HG03097 (cell line): ENCODE data around the gene ADNP.

Experiments
- ATAC-seq: cut with Tn5 transposase; IDR thresholded peaks from one replicate; pipeline ENCODE4 v1.9.1; 2021; ENCODE audit not compliant: unreplicated experiment, low FRiP score

The ADNP gene

DNA sequence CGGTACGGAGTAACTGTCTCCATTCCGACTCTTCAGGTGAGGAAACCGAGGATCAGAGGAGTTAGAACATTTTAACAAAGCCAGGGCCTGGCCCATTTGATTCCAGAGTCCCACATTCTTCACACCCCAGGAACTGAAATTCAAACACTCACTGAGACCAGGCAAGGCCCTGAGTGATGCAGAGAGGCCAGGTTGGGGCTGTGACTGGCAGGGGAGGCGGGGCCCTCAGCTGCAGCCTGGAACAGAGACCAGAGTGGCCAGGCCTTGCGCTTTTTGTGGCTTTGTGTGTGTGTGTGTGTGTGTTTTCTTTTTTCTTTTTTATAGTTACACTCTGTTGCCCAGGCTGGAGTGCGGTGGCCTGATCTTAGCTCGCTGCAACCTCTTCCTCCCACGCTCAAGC lies 79.2 kb downstream of the ADNP start:
- no peak for ATAC-seq

DNA sequence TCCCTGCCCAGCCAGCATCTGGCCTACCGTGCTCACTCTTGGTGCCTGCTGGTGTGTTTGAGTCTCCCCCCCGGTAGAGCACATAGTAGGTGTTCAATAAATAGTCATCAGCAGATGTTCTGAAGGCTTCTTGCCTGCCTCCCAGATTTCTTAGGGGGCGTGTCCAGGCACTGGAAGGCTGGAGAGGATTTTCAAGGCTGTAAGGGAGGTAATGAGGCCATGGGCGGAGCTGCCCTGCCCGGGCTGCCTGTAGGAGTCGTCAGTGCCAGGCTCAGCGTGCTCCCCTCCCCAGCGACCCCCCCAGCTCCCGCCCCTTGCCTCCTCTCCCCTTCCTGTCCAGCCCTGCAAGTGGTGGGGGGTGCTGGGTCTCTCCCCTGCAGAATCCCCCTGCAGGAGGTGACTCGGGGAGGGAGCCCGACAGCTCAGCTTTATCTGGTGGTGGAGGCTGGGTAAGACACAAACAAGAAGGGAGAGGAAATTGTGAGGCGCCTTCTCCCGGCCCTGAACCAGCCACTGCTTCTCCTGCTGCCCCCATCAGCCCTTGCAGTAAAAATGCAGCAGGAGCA lies 80.4 kb downstream of the ADNP start:
- no peak for ATAC-seq

DNA sequence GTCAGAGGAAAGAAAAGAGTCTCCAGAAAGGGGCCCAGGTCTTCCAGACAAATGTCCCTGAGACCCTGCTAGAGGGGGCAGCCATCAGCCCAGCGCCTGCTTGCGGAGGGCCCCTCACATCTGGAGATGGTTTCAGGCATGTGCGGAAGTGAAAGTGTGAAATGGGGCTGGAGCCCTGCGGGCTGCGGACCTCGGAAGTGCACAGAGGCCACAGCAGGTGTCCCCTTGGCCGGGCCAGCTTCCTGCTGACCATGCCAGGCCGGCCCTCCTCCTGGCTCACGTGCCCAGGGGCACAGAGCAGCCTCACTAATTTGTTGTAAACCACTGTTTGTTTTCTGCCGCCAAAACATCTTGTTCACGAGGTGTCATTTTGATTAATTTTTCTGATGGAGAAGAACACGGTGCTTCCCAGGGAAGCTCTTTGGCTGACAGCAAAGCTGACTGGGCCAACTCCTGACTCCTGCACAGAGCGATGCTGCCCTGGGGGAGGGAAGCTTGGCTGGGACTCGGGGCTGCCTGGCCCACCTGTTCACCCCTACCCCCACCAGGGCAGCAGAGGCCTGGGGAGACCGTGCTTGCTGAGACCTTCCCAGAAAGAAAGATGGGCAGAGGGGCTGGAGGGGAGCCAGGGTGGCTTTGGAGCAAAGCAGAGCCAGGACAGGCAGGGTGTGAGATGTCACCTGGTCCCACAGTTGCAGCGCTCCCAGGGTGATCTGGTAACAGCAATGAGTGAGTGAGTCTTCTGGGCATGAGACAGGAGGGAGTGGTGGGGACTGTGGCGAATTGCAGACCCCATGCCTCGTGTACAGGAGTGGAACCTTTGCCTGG lies 82.2 kb downstream of the ADNP start:
- no peak for ATAC-seq

DNA sequence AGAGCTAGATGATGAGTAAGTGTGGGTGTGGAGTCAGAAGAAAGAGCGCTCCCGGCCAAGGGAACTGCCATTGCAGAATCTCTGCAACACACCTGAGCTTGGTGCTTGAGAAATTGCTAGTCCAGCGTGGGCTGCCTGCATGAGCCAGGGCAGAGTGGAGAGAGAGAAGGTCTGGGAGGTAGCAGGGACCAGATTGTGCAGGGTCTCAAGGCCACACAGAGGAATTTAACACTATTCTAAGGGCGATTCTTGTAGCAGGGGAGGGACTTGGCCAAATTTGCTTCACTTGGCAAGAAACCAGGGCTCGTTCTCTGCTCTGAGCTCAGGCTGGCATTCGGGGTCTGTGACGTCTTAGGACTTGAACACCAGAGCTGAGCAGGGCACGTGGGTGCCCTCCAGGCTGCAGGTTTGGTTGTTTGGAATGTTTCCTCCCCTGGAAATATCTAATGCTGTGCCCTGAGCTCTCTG lies 82.9 kb downstream of the ADNP start:
- no peak for ATAC-seq

DNA sequence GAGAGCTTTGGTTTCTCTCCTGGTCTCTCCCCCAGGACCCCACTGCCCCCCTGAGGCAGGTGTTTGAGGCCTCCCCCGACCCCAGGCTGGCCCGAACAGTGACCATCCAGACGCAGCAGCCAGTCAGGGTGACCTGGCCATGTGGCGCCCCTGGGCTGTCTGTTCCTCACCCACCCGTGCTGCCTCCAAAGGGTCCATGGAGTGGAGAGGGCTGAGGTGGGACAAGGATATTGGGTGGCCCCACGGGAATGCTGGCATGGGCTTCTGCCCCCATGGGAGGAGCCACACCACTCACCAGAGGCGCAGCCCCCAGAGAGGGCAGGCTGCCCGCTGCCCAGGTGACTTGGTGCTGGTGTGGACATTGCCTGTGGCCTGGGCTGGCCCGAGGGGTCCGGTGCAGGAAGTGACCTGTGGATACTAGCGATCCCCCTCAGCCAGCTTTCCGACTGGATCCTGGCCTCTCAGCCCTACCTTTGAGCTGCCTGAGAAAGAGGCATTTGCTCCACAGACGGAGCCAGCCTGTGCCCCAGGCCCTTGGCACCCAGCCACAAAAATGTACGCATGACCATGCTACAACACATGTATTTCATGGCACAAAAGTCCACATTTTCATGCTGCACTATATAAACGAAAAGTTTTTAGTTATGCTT lies 85.5 kb downstream of the ADNP start:
- ATAC-seq, result no peak

DNA sequence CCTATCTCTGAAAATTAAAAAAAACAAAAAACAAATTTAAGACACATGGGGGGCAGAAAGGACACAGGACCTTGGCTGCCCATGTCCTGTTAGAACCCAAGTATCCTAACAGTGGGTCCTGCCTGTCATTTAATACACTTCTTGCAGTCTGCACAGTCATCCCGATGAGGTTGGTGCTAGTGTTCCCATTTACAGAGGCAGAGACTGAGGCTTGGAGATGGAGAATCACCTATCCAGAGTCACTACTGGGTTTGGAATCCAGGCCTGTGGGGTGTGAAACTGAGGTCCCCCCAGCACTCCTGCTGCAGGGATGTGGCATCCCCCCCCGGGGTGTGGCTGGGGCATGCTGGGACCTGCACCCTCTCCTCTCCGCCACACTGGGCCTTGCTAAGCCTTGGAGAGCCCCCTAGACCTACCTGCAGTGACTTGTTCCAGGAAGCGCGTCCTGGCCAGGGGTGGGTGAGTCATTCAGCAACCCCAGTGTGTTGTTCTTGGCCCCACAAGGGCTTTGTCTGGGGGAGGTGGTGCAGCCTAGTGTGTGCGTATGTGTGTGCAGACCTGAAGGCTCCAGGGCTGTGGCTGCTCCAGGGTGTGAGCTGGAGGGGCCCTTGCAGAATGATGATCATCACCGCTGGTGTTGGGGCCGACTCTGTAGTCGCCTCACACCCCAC lies 86.7 kb downstream of the ADNP start:
- ATAC-seq, result peak; percentile 68

DNA sequence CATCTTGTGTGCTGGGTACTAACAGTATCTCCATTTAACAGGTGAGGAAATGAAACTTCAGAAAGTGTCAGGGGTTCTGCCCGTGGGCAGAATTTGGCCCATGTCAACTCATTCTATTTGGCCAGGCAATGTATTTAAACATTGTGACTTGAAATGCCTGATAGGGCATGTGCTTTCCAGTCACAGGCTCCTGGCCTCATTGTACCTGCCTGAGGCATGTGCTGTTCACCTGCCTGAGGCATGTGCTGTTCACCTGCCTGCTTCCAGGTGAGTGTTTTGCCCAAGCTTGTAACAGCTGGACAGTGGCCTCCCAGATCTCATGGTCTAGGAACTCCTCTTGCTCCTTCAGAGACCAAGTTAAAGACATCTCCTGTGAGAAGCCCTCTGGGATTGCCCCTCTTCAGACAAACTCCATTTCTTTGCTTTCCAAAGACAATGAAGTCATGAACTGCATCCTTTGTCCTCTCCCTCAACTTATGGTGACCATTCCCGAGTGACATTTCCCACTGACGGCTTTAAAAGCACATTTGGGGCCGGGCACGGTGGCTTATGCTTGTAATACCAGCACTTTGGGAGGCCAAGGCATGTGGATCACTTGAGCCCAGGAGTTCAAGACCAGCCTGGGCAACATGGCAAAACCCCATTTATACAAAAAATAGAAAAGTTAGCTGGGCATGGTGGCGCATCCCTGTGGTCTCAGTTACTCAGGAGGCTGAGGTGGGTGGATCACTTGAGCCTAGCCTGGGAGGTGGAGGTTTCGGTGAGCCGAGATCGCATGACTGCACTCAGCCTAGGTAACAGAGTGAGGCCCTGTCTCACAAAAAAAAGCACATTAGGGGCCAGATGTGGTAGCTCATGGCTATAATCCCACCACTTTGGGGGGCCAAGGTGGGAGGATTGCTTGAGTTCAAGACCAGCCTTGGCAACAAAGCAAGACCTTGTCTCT lies 87.6 kb downstream of the ADNP start:
- ATAC-seq, result no peak

- ATAC-seq, result no peak
These were observed 88.4 kb downstream of the ADNP start for GRCh38 chr20:50842821-50843220.
